Suppressor macrophage treated with lipopolysaccharide for 4 hours (primary cell): Measurements from ENCODE around the gene C1QL3.

Experiments
- DNase-seq: peaks from one replicate; pipeline ENCODE4 v3.0.0-alpha.2; 2020

C1QL3 gene

DNA sequence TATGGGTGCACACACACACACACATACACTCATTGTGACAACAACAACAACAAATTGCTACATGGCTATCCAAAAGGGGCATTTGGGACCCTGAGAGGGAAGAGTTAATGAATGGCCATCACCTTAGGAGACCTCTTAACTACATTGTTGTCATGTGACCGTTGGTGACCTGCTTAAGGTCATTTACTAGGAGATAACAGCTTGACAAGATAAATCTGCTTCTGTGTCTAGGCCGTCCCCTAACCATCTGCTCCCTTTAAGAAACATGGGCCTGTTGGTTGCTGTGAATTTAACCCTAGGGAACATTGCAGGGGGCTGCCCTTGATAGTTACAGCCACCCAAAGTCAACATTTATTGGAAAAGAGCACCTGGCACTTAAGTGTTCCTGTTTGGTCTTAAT is 29.7 kb downstream of the C1QL3 start:
- DNase-seq = no peak

GRCh38 chr10:16490511-16490910 is 31.2 kb downstream of the C1QL3 start:
- DNase-seq = no peak

DNA sequence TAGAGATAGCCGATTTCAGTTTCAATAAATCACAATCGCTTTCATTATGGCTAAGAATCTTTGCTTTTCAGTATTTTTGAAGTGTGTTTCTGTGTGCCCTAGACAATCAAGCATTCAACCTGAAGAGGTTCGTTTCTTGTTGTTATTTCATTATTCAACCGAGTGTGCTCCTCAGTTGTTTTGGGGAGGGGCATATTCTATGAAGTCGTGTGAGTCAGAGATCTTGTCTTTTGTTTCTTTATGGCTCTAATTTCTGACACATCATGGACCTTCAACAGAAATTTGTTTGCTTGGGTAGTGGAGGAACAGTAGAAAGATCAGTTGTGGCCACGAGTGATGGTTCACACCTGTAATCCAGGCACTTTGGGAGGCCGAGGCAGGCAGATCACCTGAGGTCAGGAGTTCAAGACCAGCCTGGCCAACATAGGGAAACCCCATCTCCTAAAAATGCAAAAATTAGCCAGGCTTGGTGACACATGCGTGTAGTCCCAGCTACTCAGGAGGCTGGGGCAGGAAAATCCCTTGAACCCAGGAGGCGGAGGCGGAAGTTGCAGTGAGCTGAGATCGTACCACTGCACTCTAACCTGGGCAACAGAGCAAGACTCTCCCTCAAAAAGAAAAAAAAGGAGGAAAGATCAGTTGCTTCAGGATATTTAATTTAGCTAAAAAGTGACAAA is 38.3 kb downstream of the C1QL3 start:
- no peak for DNase-seq

- DNase-seq = no peak
These were observed 40.5 kb downstream of the C1QL3 start for GRCh38 chr10:16481052-16481728.

- no peak for DNase-seq
These were observed 42.9 kb downstream of the C1QL3 start for GRCh38 chr10:16478801-16479200.

GRCh38 chr10:16477757-16478156 is 43.9 kb downstream of the C1QL3 start:
- no peak for DNase-seq

DNA sequence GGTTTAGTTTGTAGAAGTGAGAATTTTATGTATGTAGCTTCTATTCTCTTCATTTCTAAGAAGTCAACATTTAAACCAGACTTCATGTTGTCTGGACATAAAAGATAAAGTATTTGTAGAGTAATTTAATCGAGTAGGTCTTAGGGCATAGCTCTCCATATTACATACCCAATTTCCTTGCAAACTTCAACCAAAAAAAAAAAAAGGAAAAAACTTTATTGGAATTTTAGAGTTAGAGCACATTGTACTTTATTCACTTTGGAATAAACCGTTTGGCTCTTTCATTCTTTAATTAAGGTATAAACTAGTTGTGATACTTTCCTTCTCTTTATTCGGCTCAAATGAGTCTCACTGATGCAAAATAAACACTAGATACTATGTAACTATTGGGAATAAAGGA is 48.9 kb downstream of the C1QL3 start:
- DNase-seq = no peak

DNA sequence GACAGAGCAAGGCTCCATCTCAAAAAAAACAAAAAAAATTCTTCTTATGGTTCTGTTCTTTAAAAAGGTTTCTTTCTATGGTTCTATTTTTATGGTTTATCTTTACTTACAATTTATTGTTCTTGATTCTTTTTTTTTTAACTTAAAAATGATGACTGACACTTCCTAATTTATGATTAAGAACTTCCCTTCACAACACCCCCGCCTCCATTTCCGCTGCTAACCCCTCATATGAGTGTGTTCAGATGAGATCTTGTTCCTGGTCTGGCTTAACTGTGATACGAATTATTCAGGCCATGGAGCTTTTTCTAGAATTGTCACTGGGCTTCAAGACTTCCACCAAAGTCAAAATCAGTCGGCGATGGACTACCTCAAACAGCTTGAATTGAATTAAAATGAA is 50.9 kb downstream of the C1QL3 start:
- peak; percentile 66 for DNase-seq

- DNase-seq = no peak
These were observed 55.7 kb downstream of the C1QL3 start for GRCh38 chr10:16466001-16466400.
